DOHH2 (cell line): ENCODE measurements around the gene RANBP3.
A peak's percentile ranks its signal among the peaks of the same experiment; 100 is the strongest.
"Not testable (repeated sequence)": the region's sequence is repeated elsewhere in the genome, so short reads cannot be mapped to it uniquely, and the experiment has no call there.

ENCODE experiments used
- H3F3A ChIP-seq: fragments of 200-600 bp; sonication (generic), shearing (Covaris generic); 2 replicates; pipeline ENCODE4 v1.6.0; 2016; ENCODE audit warnings: antibody characterized with exemption, mild to moderate bottlenecking; ENCODE audit not compliant: control insufficient read depth, insufficient read depth
- H3K27ac ChIP-seq: fragments of 200-600 bp; sonication (generic); 2 replicates; pipeline ENCODE4 v1.5.1; 2014; ENCODE audit warnings: low read depth, mild to moderate bottlenecking, low read length, moderate library complexity
- H3K27me3 ChIP-seq: fragments of 200-600 bp; sonication (generic); 2 replicates; pipeline ENCODE4 v1.6.1; 2014; ENCODE audit warnings: mild to moderate bottlenecking, low read length, mixed read lengths; ENCODE audit not compliant: control insufficient read depth
- H3K36me3 ChIP-seq: fragments of 200-600 bp; sonication (generic); 2 replicates; pipeline ENCODE4 v1.6.1; 2014; ENCODE audit warnings: mild to moderate bottlenecking, low read length, moderate library complexity, mixed read lengths; ENCODE audit not compliant: control insufficient read depth
- H3K4me1 ChIP-seq: fragments of 200-600 bp; sonication (generic); 2 replicates; pipeline ENCODE4 v1.6.1; 2014; ENCODE audit warnings: mild to moderate bottlenecking, low read length, mixed read lengths; ENCODE audit not compliant: control insufficient read depth
- H3K4me2 ChIP-seq: fragments of 200-600 bp; sonication (generic); 2 replicates; pipeline ENCODE4 v1.6.0; 2014; ENCODE audit warnings: mild to moderate bottlenecking, low read length, moderate library complexity
- H3K4me3 ChIP-seq: fragments of 200-600 bp; sonication (generic); 2 replicates; pipeline ENCODE4 v1.5.1; 2014; ENCODE audit warnings: mild to moderate bottlenecking, low read length, mixed read lengths
- H3K79me2 ChIP-seq: fragments of 200-600 bp; sonication (generic); 2 replicates; pipeline ENCODE4 v1.6.1; 2014; ENCODE audit warnings: mild to moderate bottlenecking, low read length, mixed read lengths; ENCODE audit not compliant: control insufficient read depth
- H3K9me2 ChIP-seq: fragments of 200-600 bp; sonication (generic); replicated peaks from 2 replicates; pipeline ENCODE4 v1.6.1; 2014; ENCODE audit warnings: mild to moderate bottlenecking, low read length, mixed read lengths; ENCODE audit not compliant: control insufficient read depth
- H3K9me3 ChIP-seq: fragments of 200-600 bp; sonication (generic); 2 replicates; pipeline ENCODE4 v1.6.1; 2014; ENCODE audit warnings: antibody characterized with exemption, low read length, mixed read lengths; ENCODE audit not compliant: control insufficient read depth, insufficient read depth
- H4K20me1 ChIP-seq: fragments of 200-600 bp; sonication (generic); 2 replicates; pipeline ENCODE4 v1.6.0; 2014; ENCODE audit warnings: low read depth, mild to moderate bottlenecking, antibody characterized with exemption, low read length, moderate library complexity; ENCODE audit not compliant: control insufficient read depth, insufficient read depth
- CTCF ChIP-seq: fragments of 200-600 bp; sonication (generic); IDR thresholded peaks from one replicate; pipeline ENCODE4 v1.5.1; 2014; ENCODE audit warnings: antibody characterized with exemption, mild to moderate bottlenecking, low read depth, low read length; ENCODE audit not compliant: poor library complexity, severe bottlenecking
- EZH2phosphoT487 ChIP-seq: fragments of 200-600 bp; sonication (generic); IDR thresholded peaks from 2 replicates; pipeline ENCODE4 v1.6.1; 2017; ENCODE audit warnings: borderline replicate concordance, mild to moderate bottlenecking, antibody characterized with exemption, low read length, moderate library complexity, mixed read lengths

RANBP3 gene

GRCh38 chr19:5989388-5990074, 11.6 kb upstream of the RANBP3 start:
- TF ChIP-seq CTCF = no peak
- TF ChIP-seq EZH2phosphoT487 = no peak
- no peaks in the 10 kb centered on the region for H4K20me1 ChIP-seq
- no peak overlapping the region for H3K4me2 ChIP-seq
- H3K9me3 ChIP-seq = no peaks in the 10 kb centered on the region
- no peaks in the 10 kb centered on the region for H3K27me3 ChIP-seq
- H3K4me3 ChIP-seq = no peak overlapping the region
- no peaks in the 10 kb centered on the region for H3K9me2 ChIP-seq
- no peaks in the 10 kb centered on the region for H3K36me3 ChIP-seq
- H3K79me2 ChIP-seq = no peaks in the 10 kb centered on the region
- H3K27ac ChIP-seq = no peak overlapping the region
- H3F3A ChIP-seq = no peaks in the 10 kb centered on the region
- H3K4me1 ChIP-seq = peaks cover 11% of the 10 kb centered on the region

- Histone ChIP-seq H3K4me2 (no peak overlapping the region), H3K9me2 (no peaks in the 10 kb centered on the region), H3K9me3 (no peaks in the 10 kb centered on the region), H3K36me3 (no peaks in the 10 kb centered on the region), H3K27ac (no peak overlapping the region), H3K4me1 (peaks cover 14% of the 10 kb centered on the region), H3K79me2 (no peaks in the 10 kb centered on the region), H3K4me3 (no peak overlapping the region), H4K20me1 (no peaks in the 10 kb centered on the region), H3F3A (no peaks in the 10 kb centered on the region), H3K27me3 (no peaks in the 10 kb centered on the region)
- no peak for TF ChIP-seq EZH2phosphoT487
- no peak for TF ChIP-seq CTCF
Measured at GRCh38 chr19:5988517-5989387, 10.8 kb upstream of the RANBP3 start.

GRCh38 chr19:5987077-5987818, 9.3 kb upstream of the RANBP3 start:
- Histone ChIP-seq H3K27ac (no peak overlapping the region), H3K79me2 (no peaks in the 10 kb centered on the region), H3K36me3 (no peaks in the 10 kb centered on the region), H3F3A (peaks cover 7% of the 10 kb centered on the region; the same call in 1 of the 2 replicates), H3K27me3 (no peaks in the 10 kb centered on the region), H3K4me3 (peak overlapping the region; percentile 44), H3K9me2 (no peaks in the 10 kb centered on the region), H4K20me1 (no peaks in the 10 kb centered on the region), H3K4me1 (peaks cover 14% of the 10 kb centered on the region), H3K9me3 (no peaks in the 10 kb centered on the region), H3K4me2 (peak overlapping the region; percentile 65)
- TF ChIP-seq CTCF (peak; percentile 97), EZH2phosphoT487 (no peak)

GRCh38 chr19:5985837-5986236, 7.9 kb upstream of the RANBP3 start:
- not testable (repeated sequence) for H3K36me3 ChIP-seq, H4K20me1 ChIP-seq, H3K4me2 ChIP-seq, H3K27me3 ChIP-seq, H3K79me2 ChIP-seq, H3K9me2 ChIP-seq, H3K9me3 ChIP-seq, H3K27ac ChIP-seq, H3K4me3 ChIP-seq, H3F3A ChIP-seq
- peaks cover 14% of the 10 kb centered on the region for H3K4me1 ChIP-seq
